NCI-H524 treated with DMSO at 0.1 percent for 48 hours (cell line): ENCODE results near the gene HBZ.
"Not testable (repeated sequence)": the region's sequence is repeated elsewhere in the genome, so short reads cannot be mapped to it uniquely, and the experiment has no call there.

Experiments
- DNase-seq: peaks from one replicate; lab custom pipeline; 2025; lab: John Stamatoyannopoulos, UW

Gene HBZ

GRCh38 chr16:164827-165538 is 12.5 kb downstream of the HBZ start:
- no peak for DNase-seq

GRCh38 chr16:165539-166374 is 13.3 kb downstream of the HBZ start, which contains the start of gene HBM:
Gene HBM (plus strand): TSS chr16:165978. CDS start chr16:165998, 20 bp downstream.
- no peak for DNase-seq

GRCh38 chr16:166375-167121 is 14.1 kb downstream of the HBZ start:
- no peak for DNase-seq

GRCh38 chr16:167122-167690 is 14.8 kb downstream of the HBZ start:
- no peak for DNase-seq

GRCh38 chr16:168424-168823 is 16.0 kb downstream of the HBZ start:
- DNase-seq: no peak

- no peak for DNase-seq
These were observed 16.6 kb downstream of the HBZ start for GRCh38 chr16:169014-169413.

GRCh38 chr16:170088-170507 is 17.7 kb downstream of the HBZ start:
- DNase-seq: not testable (repeated sequence)

GRCh38 chr16:170788-171187 is 18.3 kb downstream of the HBZ start:
- no peak for DNase-seq

- DNase-seq: not testable (repeated sequence)
These were observed 20.0 kb downstream of the HBZ start, which contains the start of gene HBA2 for GRCh38 chr16:172374-172941. Gene HBA2 (plus strand): TSS chr16:172876. CDS start chr16:172913, 37 bp downstream.

GRCh38 chr16:173211-173854 is 20.9 kb downstream of the HBZ start:
- DNase-seq: not testable (repeated sequence)

GRCh38 chr16:173928-174769 is 21.7 kb downstream of the HBZ start:
- DNase-seq: not testable (repeated sequence)

- no peak for DNase-seq
These were observed 22.8 kb downstream of the HBZ start for GRCh38 chr16:175011-175949.

- DNase-seq: not testable (repeated sequence)
These were observed 23.6 kb downstream of the HBZ start for GRCh38 chr16:176006-176405.

- not testable (repeated sequence) for DNase-seq
These were observed 24.3 kb downstream of the HBZ start, which contains the start of gene HBA1 for GRCh38 chr16:176477-177382. Gene HBA1 (plus strand): TSS chr16:176680. CDS start chr16:176717, 37 bp downstream.

GRCh38 chr16:177394-177822 is 25.0 kb downstream of the HBZ start:
- no peak for DNase-seq

GRCh38 chr16:177981-178667 is 25.7 kb downstream of the HBZ start:
- no peak for DNase-seq

- DNase-seq: no peak
These were observed 26.2 kb downstream of the HBZ start for GRCh38 chr16:178668-179015.
